ENCODE results near the gene ADGRG3. TPM values are rescaled to one million over a fixed set of nuclear protein-coding genes. Genes with fewer than 3 reads are reported as not detected.

ADGRG3 gene
- total and polyA plus RNA-seq, 2 donors (not counting 1 experiment from before 2014, with no cell fraction given): not detected

- ATAC-seq (ENCODE audit: low read depth) (no peak), DNase-seq (no peak)
- no peak overlapping the region for H3K4me3 Mint-ChIP-seq
- H3K9me3 Mint-ChIP-seq (ENCODE audit: insufficient read depth): no peaks in the 10 kb centered on the region
- H3K9me3 ChIP-seq (ENCODE audit: control extremely low read depth in 1 of 3, control insufficient read depth in 2 of 3, insufficient read depth in 1 of 3, low read length in 2 of 3): peaks cover 0 to 3% (median 0%) of the 10 kb centered on the region in 3 donors
- POLR2A ChIA-PET: no interaction called here
- H3K4me1 ChIP-seq (ENCODE audit: control insufficient read depth in 2 of 2, insufficient read depth in 2 of 2, low read length in 2 of 2): peaks cover 0 to 5% of the 10 kb centered on the region in 2 donors
- H3K36me3 ChIP-seq (replicated peaks in 1 of 2; ENCODE audit: control extremely low read depth in 1 of 2, control insufficient read depth in 1 of 2, extremely low read depth in 1 of 2, insufficient read depth in 2 of 2, low read length in 1 of 2): no peaks in the 10 kb centered on the region
- intact Hi-C loops (cut with micrococcal nuclease): no loop called here
- TF ChIP-seq EZH2 (IDR thresholded peaks at IDR 0.05; ENCODE audit: borderline replicate concordance, insufficient read depth, low read depth, low read length, poor library complexity, severe bottlenecking) (no peak), CTCF (IDR thresholded peaks at IDR 0.05) (no peak)
- H2AFZ ChIP-seq (ENCODE audit: insufficient read depth, low read depth, low read length, poor library complexity, severe bottlenecking): no peak overlapping the region
- 14% methylated on average over 17 of the region's 22 CpGs for WGBS (ENCODE audit: insufficient coverage)
- no peak overlapping the region for H3K9ac ChIP-seq (ENCODE audit: low read length)
- H3K27me3 Mint-ChIP-seq: peaks cover 57% of the 10 kb centered on the region
- CTCF ChIA-PET: no interaction called here
- no peak overlapping the region for H3K4me2 ChIP-seq (replicated peaks; ENCODE audit: low read depth, low read length, poor library complexity, severe bottlenecking)
- H3K27me3 ChIP-seq (replicated peaks in 1 of 4; ENCODE audit: control extremely low read depth in 1 of 4, control insufficient read depth in 3 of 4, insufficient read depth in 4 of 4, low read length in 3 of 4): peaks cover 0 to 45% (median 17%) of the 10 kb centered on the region in 4 experiments
- no peak overlapping the region for H3K27ac ChIP-seq (ENCODE audit: low read length in 2 of 2)
- H4K20me1 ChIP-seq (ENCODE audit: control insufficient read depth, insufficient read depth, low read length, poor library complexity, severe bottlenecking): no peaks in the 10 kb centered on the region
- H3K4me1 Mint-ChIP-seq: peaks cover 3% of the 10 kb centered on the region
- H3K4me3 ChIP-seq (ENCODE audit: control extremely low read depth in 1 of 5, extremely low read depth in 1 of 5, insufficient read depth in 1 of 5, low read depth in 2 of 5, low read length in 4 of 5): no peak overlapping the region
- H3K79me2 ChIP-seq (ENCODE audit: control insufficient read depth, insufficient read depth, low read length): no peaks in the 10 kb centered on the region
- no peak overlapping the region for H3K27ac Mint-ChIP-seq
Observed at GRCh38 chr16:57629516-57630406, 38.3 kb upstream of the ADGRG3 start.

- no peaks in the 10 kb centered on the region for H3K36me3 ChIP-seq (replicated peaks in 1 of 2; ENCODE audit: control extremely low read depth in 1 of 2, control insufficient read depth in 1 of 2, extremely low read depth in 1 of 2, insufficient read depth in 2 of 2, low read length in 1 of 2)
- H3K27ac Mint-ChIP-seq: no peak overlapping the region
- H3K9me3 Mint-ChIP-seq (ENCODE audit: insufficient read depth): no peaks in the 10 kb centered on the region
- H3K4me1 Mint-ChIP-seq: peaks cover 3% of the 10 kb centered on the region
- H3K27me3 ChIP-seq (replicated peaks in 1 of 4; ENCODE audit: control extremely low read depth in 1 of 4, control insufficient read depth in 3 of 4, insufficient read depth in 4 of 4, low read length in 3 of 4): peaks cover 0 to 42% (median 18%) of the 10 kb centered on the region in 4 experiments
- no peak for TF ChIP-seq EZH2 (IDR thresholded peaks at IDR 0.05; ENCODE audit: borderline replicate concordance, insufficient read depth, low read depth, low read length, poor library complexity, severe bottlenecking)
- TF ChIP-seq CTCF (IDR thresholded peaks at IDR 0.05): no peak
- ChIA-PET POLR2A (no interaction called here), CTCF (no interaction called here)
- H3K79me2 ChIP-seq (ENCODE audit: control insufficient read depth, insufficient read depth, low read length): no peaks in the 10 kb centered on the region
- H3K9me3 ChIP-seq (ENCODE audit: control extremely low read depth in 1 of 3, control insufficient read depth in 2 of 3, insufficient read depth in 1 of 3, low read length in 2 of 3): peaks cover 0 to 3% (median 0%) of the 10 kb centered on the region in 3 donors
- no peaks in the 10 kb centered on the region for H4K20me1 ChIP-seq (ENCODE audit: control insufficient read depth, insufficient read depth, low read length, poor library complexity, severe bottlenecking)
- H3K27me3 Mint-ChIP-seq: peaks cover 52% of the 10 kb centered on the region
- no peak overlapping the region for H3K9ac ChIP-seq (ENCODE audit: low read length)
- 57% methylated on average over 10 of the region's 10 CpGs for WGBS (ENCODE audit: insufficient coverage)
- no peak overlapping the region for H3K27ac ChIP-seq (ENCODE audit: low read length in 2 of 2)
- no peak for ATAC-seq (ENCODE audit: low read depth)
- intact Hi-C loops (cut with micrococcal nuclease): no loop called here
- H3K4me1 ChIP-seq (ENCODE audit: control insufficient read depth in 2 of 2, insufficient read depth in 2 of 2, low read length in 2 of 2): peaks cover 0 to 5% of the 10 kb centered on the region in 2 donors
- H3K4me3 ChIP-seq (ENCODE audit: control extremely low read depth in 1 of 5, extremely low read depth in 1 of 5, insufficient read depth in 1 of 5, low read depth in 2 of 5, low read length in 4 of 5): no peak overlapping the region
- no peak overlapping the region for H2AFZ ChIP-seq (ENCODE audit: insufficient read depth, low read depth, low read length, poor library complexity, severe bottlenecking)
- DNase-seq: no peak
- no peak overlapping the region for H3K4me2 ChIP-seq (replicated peaks; ENCODE audit: low read depth, low read length, poor library complexity, severe bottlenecking)
- no peak overlapping the region for H3K4me3 Mint-ChIP-seq
Observed at GRCh38 chr16:57630407-57630797, 37.7 kb upstream of the ADGRG3 start.
